Mesodermal cell (in vitro differentiated cells): ENCODE data around the gene TMPRSS4.

ENCODE experiments used
- H3K27ac ChIP-seq: 2 replicates; pipeline ENCODE4 v1.7.0; 2013; ENCODE audit warnings: mild to moderate bottlenecking, low read depth, low read length, moderate library complexity; ENCODE audit not compliant: severe bottlenecking
- H3K36me3 ChIP-seq: 2 replicates; pipeline ENCODE4 v1.7.1; 2013; ENCODE audit warnings: mild to moderate bottlenecking, low read length, moderate library complexity; ENCODE audit not compliant: control insufficient read depth, insufficient read depth
- H3K4me1 ChIP-seq: one replicate; pipeline ENCODE4 v1.7.1; 2013; ENCODE audit warnings: mild to moderate bottlenecking, low read length; ENCODE audit not compliant: insufficient read depth, control insufficient read depth, poor library complexity, severe bottlenecking
- H3K4me3 ChIP-seq: 2 replicates; pipeline ENCODE4 v1.7.0; 2013; ENCODE audit warnings: low read length, control low read depth, mild to moderate bottlenecking; ENCODE audit not compliant: insufficient read depth, poor library complexity, severe bottlenecking; ENCODE audit errors: extremely low read depth
- H3K9me3 ChIP-seq: 2 replicates; pipeline ENCODE4 v1.7.1; 2013; ENCODE audit warnings: mild to moderate bottlenecking, low read length, moderate library complexity; ENCODE audit not compliant: control insufficient read depth
- WGBS, 2 experiments: methylation state at CpG; one replicate each; pipeline ENCODE4 v1.1.5; 2013; ENCODE audit warnings: missing lambda C conversion rate in 2 of 2; ENCODE audit not compliant: insufficient coverage in 2 of 2; 5-methylcytosine and 5-hydroxymethylcytosine counted together

The TMPRSS4 gene

GRCh38 chr11:118095493-118095892 lies 18.6 kb downstream of the TMPRSS4 start:
- H3K27ac ChIP-seq, result no peak overlapping the region
- H3K4me1 ChIP-seq, result no peaks in the 10 kb centered on the region
- no peak overlapping the region for H3K4me3 ChIP-seq
- no peaks in the 10 kb centered on the region for H3K9me3 ChIP-seq
- 84 to 91% methylated on average over 4 of the region's 4 CpGs for WGBS, 2 experiments
- no peaks in the 10 kb centered on the region for H3K36me3 ChIP-seq

- no peak overlapping the region for H3K27ac ChIP-seq
- no peaks in the 10 kb centered on the region for H3K4me1 ChIP-seq
- WGBS, 2 experiments, result no CpG with 5 or more reads among the region's 1 CpG
- no peaks in the 10 kb centered on the region for H3K36me3 ChIP-seq
- H3K9me3 ChIP-seq, result no peaks in the 10 kb centered on the region
- H3K4me3 ChIP-seq, result no peak overlapping the region
Measured at GRCh38 chr11:118095967-118096367, 19.1 kb downstream of the TMPRSS4 start.

- Histone ChIP-seq H3K27ac (no peak overlapping the region), H3K4me3 (no peak overlapping the region), H3K9me3 (no peaks in the 10 kb centered on the region), H3K36me3 (no peaks in the 10 kb centered on the region), H3K4me1 (no peaks in the 10 kb centered on the region)
- 63 to 66% methylated on average over 4 to 7 of the region's 11 CpGs for WGBS, 2 experiments
Measured at GRCh38 chr11:118098996-118099837, 22.3 kb downstream of the TMPRSS4 start.

GRCh38 chr11:118099838-118100556 lies 23.1 kb downstream of the TMPRSS4 start:
- 83 to 87% methylated on average over 7 to 9 of the region's 10 CpGs for WGBS, 2 experiments
- no peaks in the 10 kb centered on the region for H3K9me3 ChIP-seq

GRCh38 chr11:118100691-118101232 lies 23.9 kb downstream of the TMPRSS4 start:
- WGBS, 2 experiments, result 90 to 92% methylated on average over 2 of the region's 3 CpGs

More at GRCh38 chr11:118099838-118100556, 23.1 kb downstream of the TMPRSS4 start:
- Histone ChIP-seq H3K27ac (no peak overlapping the region), H3K36me3 (no peaks in the 10 kb centered on the region), H3K4me3 (no peak overlapping the region), H3K4me1 (no peaks in the 10 kb centered on the region)

GRCh38 chr11:118102721-118103261 lies 25.9 kb downstream of the TMPRSS4 start:
- no peak overlapping the region for H3K27ac ChIP-seq
- H3K4me3 ChIP-seq, result no peak overlapping the region
- no peaks in the 10 kb centered on the region for H3K4me1 ChIP-seq
- WGBS, 2 experiments, result 85 to 86% methylated on average over 9 to 10 of the region's 13 CpGs
- no peaks in the 10 kb centered on the region for H3K36me3 ChIP-seq
- H3K9me3 ChIP-seq, result no peaks in the 10 kb centered on the region

More at GRCh38 chr11:118100691-118101232, 23.9 kb downstream of the TMPRSS4 start:
- H3K27ac ChIP-seq, result no peak overlapping the region
- H3K36me3 ChIP-seq, result no peaks in the 10 kb centered on the region
- H3K9me3 ChIP-seq, result no peaks in the 10 kb centered on the region
- no peak overlapping the region for H3K4me3 ChIP-seq
- no peaks in the 10 kb centered on the region for H3K4me1 ChIP-seq

- H3K27ac ChIP-seq, result no peak overlapping the region
- no peak overlapping the region for H3K4me3 ChIP-seq
- WGBS, 2 experiments, result 86 to 95% methylated on average over 5 to 6 of the region's 6 CpGs
- no peaks in the 10 kb centered on the region for H3K4me1 ChIP-seq
- no peaks in the 10 kb centered on the region for H3K9me3 ChIP-seq
- H3K36me3 ChIP-seq, result no peaks in the 10 kb centered on the region
Measured at GRCh38 chr11:118104491-118104890, 27.6 kb downstream of the TMPRSS4 start.

GRCh38 chr11:118105657-118106305 lies 28.9 kb downstream of the TMPRSS4 start:
- Histone ChIP-seq H3K4me3 (no peak overlapping the region), H3K27ac (no peak overlapping the region), H3K9me3 (no peaks in the 10 kb centered on the region), H3K36me3 (no peaks in the 10 kb centered on the region), H3K4me1 (no peaks in the 10 kb centered on the region)
- WGBS, 2 experiments, result 90 to 93% methylated on average over 1 to 4 of the region's 4 CpGs

GRCh38 chr11:118106789-118107335 lies 30.0 kb downstream of the TMPRSS4 start:
- Histone ChIP-seq H3K9me3 (no peaks in the 10 kb centered on the region), H3K4me1 (no peaks in the 10 kb centered on the region), H3K36me3 (no peaks in the 10 kb centered on the region), H3K4me3 (no peak overlapping the region), H3K27ac (no peak overlapping the region)
- WGBS, 2 experiments, result 91% methylated on average over 2 of the region's 2 CpGs; no CpG with 5 or more reads in 1 of the 2 experiments

- no peaks in the 10 kb centered on the region for H3K4me1 ChIP-seq
- no peak overlapping the region for H3K27ac ChIP-seq
- H3K36me3 ChIP-seq, result no peaks in the 10 kb centered on the region
- 51 to 56% methylated on average over 4 to 5 of the region's 5 CpGs for WGBS, 2 experiments
- H3K4me3 ChIP-seq, result no peak overlapping the region
- no peaks in the 10 kb centered on the region for H3K9me3 ChIP-seq
Measured at GRCh38 chr11:118108513-118108912, 31.6 kb downstream of the TMPRSS4 start.
